Neuronal stem cell (in vitro differentiated cells): Measurements from ENCODE around the gene GRPEL2.
A peak's percentile ranks its signal among the peaks of the same experiment; 100 is the strongest.

ENCODE experiments used
- DNase-seq: peaks from one replicate; pipeline ENCODE4 v3.0.0-alpha.2; 2013; ENCODE audit warnings: low spot score
- H2AFZ ChIP-seq: one replicate; pipeline ENCODE4 v1.6.1; 2013; ENCODE audit warnings: mild to moderate bottlenecking, low read length, inconsistent platforms
- H2AK5ac ChIP-seq: 2 replicates; pipeline ENCODE4 v1.6.1; 2013; ENCODE audit warnings: low read depth, mild to moderate bottlenecking, inconsistent platforms, low read length, moderate library complexity, mixed read lengths
- H2BK120ac ChIP-seq: 2 replicates; pipeline ENCODE4 v1.6.1; 2013; ENCODE audit warnings: low read depth, mild to moderate bottlenecking, inconsistent platforms, low read length, moderate library complexity, mixed read lengths
- H2BK12ac ChIP-seq: one replicate; pipeline ENCODE4 v1.6.1; 2013; ENCODE audit warnings: low read length, inconsistent platforms
- H2BK15ac ChIP-seq: 2 replicates; pipeline ENCODE4 v1.6.1; 2013; ENCODE audit warnings: mild to moderate bottlenecking, low read length, inconsistent platforms, mixed read lengths
- H2BK5ac ChIP-seq: one replicate; pipeline ENCODE4 v1.6.1; 2013; ENCODE audit warnings: inconsistent platforms, mild to moderate bottlenecking, low read length, moderate library complexity
- H3K14ac ChIP-seq: one replicate; pipeline ENCODE4 v1.6.1; 2013; ENCODE audit warnings: low read length, inconsistent platforms
- H3K18ac ChIP-seq: 2 replicates; pipeline ENCODE4 v1.6.1; 2013; ENCODE audit warnings: low read length, inconsistent platforms
- H3K23ac ChIP-seq: 2 replicates; pipeline ENCODE4 v1.6.1; 2013; ENCODE audit warnings: low read depth, mild to moderate bottlenecking, mixed read lengths, low read length, inconsistent platforms; ENCODE audit not compliant: poor library complexity
- H3K27ac ChIP-seq: replicated peaks from 3 replicates; pipeline ENCODE4 v1.5.1; 2013; ENCODE audit warnings: low read length, inconsistent platforms
- H3K27me3 ChIP-seq, 3 experiments: 2 replicates each; pipeline ENCODE4 v1.6.1; 2013; ENCODE audit warnings: low read length in 3 of 3, mild to moderate bottlenecking in 2 of 3, inconsistent platforms in 1 of 3, low read depth in 1 of 3, mixed read lengths in 1 of 3, moderate library complexity in 1 of 3; ENCODE audit not compliant: control insufficient read depth in 3 of 3, insufficient read depth in 3 of 3
- H3K36me3 ChIP-seq, 2 donors: replicated peaks in 1 of 2; 2 replicates each; pipeline ENCODE4 v1.6.1; 2013; ENCODE audit warnings: low read length in 2 of 2; ENCODE audit not compliant: control insufficient read depth in 2 of 2, insufficient read depth in 2 of 2
- H3K4ac ChIP-seq: 2 replicates; pipeline ENCODE4 v1.6.1; 2013; ENCODE audit warnings: inconsistent platforms, mild to moderate bottlenecking, low read length, moderate library complexity
- H3K4me1 ChIP-seq, 2 donors: 1 replicate in 1 of 2; 2 replicates in 1 of 2; pipeline ENCODE4 v1.6.1; 2013; ENCODE audit warnings: low read length in 2 of 2, low read depth in 1 of 2; ENCODE audit not compliant: control insufficient read depth in 2 of 2, insufficient read depth in 1 of 2
- H3K4me2 ChIP-seq: one replicate; pipeline ENCODE4 v1.6.1; 2013; ENCODE audit warnings: mild to moderate bottlenecking, low read length, inconsistent platforms; ENCODE audit not compliant: insufficient read depth, poor library complexity, severe bottlenecking
- H3K4me3 ChIP-seq, 2 donors: 2 replicates each; pipeline ENCODE4 v1.5.1; 2013; ENCODE audit warnings: low read length in 2 of 2, mild to moderate bottlenecking in 2 of 2, inconsistent platforms in 1 of 2, moderate library complexity in 1 of 2
- H3K79me1 ChIP-seq: one replicate; pipeline ENCODE4 v1.6.1; 2013; ENCODE audit warnings: low read depth, mild to moderate bottlenecking, inconsistent platforms, low read length, moderate library complexity
- H3K9ac ChIP-seq: one replicate; pipeline ENCODE4 v1.6.1; 2013; ENCODE audit warnings: mild to moderate bottlenecking, low read depth, low read length, inconsistent platforms; ENCODE audit not compliant: poor library complexity
- H3K9me3 ChIP-seq, 2 donors: replicated peaks in 1 of 2; 2 replicates each; pipeline versions ENCODE3 to v1.6.1; 2013; ENCODE audit warnings: low read length in 2 of 2, mild to moderate bottlenecking in 2 of 2, inconsistent platforms in 1 of 2, low read depth in 1 of 2, mixed read lengths in 1 of 2, moderate library complexity in 1 of 2; ENCODE audit not compliant: control insufficient read depth in 2 of 2, insufficient read depth in 1 of 2
- H4K8ac ChIP-seq: one replicate; pipeline ENCODE4 v1.6.1; 2013; ENCODE audit warnings: low read depth, mild to moderate bottlenecking, inconsistent platforms, low read length, moderate library complexity
- H4K91ac ChIP-seq: one replicate; pipeline ENCODE4 v1.6.1; 2013; ENCODE audit warnings: low read length, low read depth, mild to moderate bottlenecking, inconsistent platforms; ENCODE audit not compliant: poor library complexity
- WGBS, 2 donors: extraction: QIAGEN DNeasy Blood & Tissue Kit; methylation state at CpG; one replicate each; pipeline ENCODE4 v1.1.7; 2013; ENCODE audit warnings: missing lambda C conversion rate in 2 of 2, mixed read lengths in 1 of 2; ENCODE audit not compliant: insufficient read length in 2 of 2, insufficient replicate concordance in 1 of 2; ENCODE audit errors: extremely low coverage in 2 of 2; 5-methylcytosine and 5-hydroxymethylcytosine counted together

GRPEL2 gene

DNA sequence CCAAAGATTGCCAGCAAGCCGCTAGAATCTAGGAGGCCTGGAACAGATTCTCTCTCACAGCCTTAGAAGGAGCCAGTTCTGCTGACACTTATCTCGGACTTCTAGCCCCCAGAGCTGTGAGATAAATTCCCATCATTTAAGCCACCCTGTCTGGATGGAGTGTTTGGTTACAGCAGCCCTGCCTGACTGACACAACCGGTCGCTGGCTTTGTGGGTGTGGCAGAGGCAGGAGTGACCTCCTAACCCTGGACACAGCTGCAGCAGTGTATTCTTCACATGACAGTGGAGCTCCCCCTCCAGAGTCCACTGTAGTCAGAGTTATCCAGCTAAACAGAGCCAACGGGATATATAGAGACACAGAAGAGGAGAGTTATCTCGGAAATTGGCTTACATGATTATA, 55.0 kb downstream of the GRPEL2 start:
- Histone ChIP-seq H3K27ac (no peak overlapping the region), H2BK120ac (no peak overlapping the region), H2AK5ac (no peak overlapping the region), H4K8ac (no peak overlapping the region), H3K4ac (no peak overlapping the region), H3K36me3 (no peaks in the 10 kb centered on the region), H3K18ac (no peak overlapping the region), H3K4me3 (no peak overlapping the region), H3K4me1 (peaks cover 7% of the 10 kb centered on the region in 2 donors), H3K79me1 (no peaks in the 10 kb centered on the region), H2BK12ac (no peak overlapping the region), H2BK15ac (no peak overlapping the region), H2AFZ (peak overlapping the region; percentile 3), H3K9me3 (no peaks in the 10 kb centered on the region), H3K14ac (no peak overlapping the region), H3K23ac (no peak overlapping the region), H3K4me2 (no peak overlapping the region), H3K9ac (no peak overlapping the region), H2BK5ac (no peak overlapping the region), H3K27me3 (no peaks in the 10 kb centered on the region), H4K91ac (no peak overlapping the region)
- no peak for DNase-seq
- no CpG with 5 or more reads among the region's 6 CpGs for WGBS, 2 donors

GRCh38 chr5:149401051-149401450, 55.8 kb downstream of the GRPEL2 start:
- no peaks in the 10 kb centered on the region for H3K36me3 ChIP-seq
- H3K4me1 ChIP-seq = peaks cover 11 to 14% of the 10 kb centered on the region in 2 donors
- no peak overlapping the region for H2BK5ac ChIP-seq
- no peak overlapping the region for H2BK15ac ChIP-seq
- no peak overlapping the region for H4K8ac ChIP-seq
- no peaks in the 10 kb centered on the region for H3K27me3 ChIP-seq
- no peak for DNase-seq
- no peak overlapping the region for H3K4me2 ChIP-seq
- H2AFZ ChIP-seq = no peak overlapping the region
- no CpG with 5 or more reads among the region's 2 CpGs for WGBS, 2 donors
- H3K14ac ChIP-seq = no peak overlapping the region
- H2AK5ac ChIP-seq = no peak overlapping the region
- no peak overlapping the region for H2BK120ac ChIP-seq
- H2BK12ac ChIP-seq = no peak overlapping the region
- H3K18ac ChIP-seq = no peak overlapping the region
- no peaks in the 10 kb centered on the region for H3K79me1 ChIP-seq
- no peak overlapping the region for H3K23ac ChIP-seq
- no peak overlapping the region for H3K4me3 ChIP-seq
- H3K9ac ChIP-seq = no peak overlapping the region
- H3K27ac ChIP-seq = no peak overlapping the region
- no peak overlapping the region for H4K91ac ChIP-seq
- no peak overlapping the region for H3K4ac ChIP-seq
- no peaks in the 10 kb centered on the region for H3K9me3 ChIP-seq

DNA sequence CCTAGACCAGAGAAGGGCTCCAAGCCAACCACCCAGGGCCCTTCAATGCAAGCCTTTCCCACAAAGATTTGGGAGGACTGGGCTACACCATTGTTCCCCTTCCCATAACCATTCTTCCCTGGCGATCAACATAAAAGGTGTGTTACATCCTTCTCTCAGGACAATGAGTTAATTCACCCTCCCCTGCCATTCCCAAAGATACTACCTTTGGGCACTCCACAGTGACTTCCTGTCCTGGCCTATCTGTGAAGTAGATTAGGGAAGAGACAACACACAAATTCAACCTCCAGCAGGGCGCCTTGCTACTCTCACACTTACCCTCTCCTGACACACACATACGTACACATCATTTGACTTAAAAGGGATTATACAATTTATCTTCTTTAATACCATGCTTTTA, 57.0 kb downstream of the GRPEL2 start:
- H4K91ac ChIP-seq = no peak overlapping the region
- H3K4ac ChIP-seq = no peak overlapping the region
- H3K79me1 ChIP-seq = no peaks in the 10 kb centered on the region
- no peak overlapping the region for H3K27ac ChIP-seq
- no peaks in the 10 kb centered on the region for H3K27me3 ChIP-seq
- H3K36me3 ChIP-seq = no peaks in the 10 kb centered on the region
- no peak overlapping the region for H2AK5ac ChIP-seq
- H3K14ac ChIP-seq = no peak overlapping the region
- peaks cover 22 to 26% of the 10 kb centered on the region in 2 donors for H3K4me1 ChIP-seq
- H3K23ac ChIP-seq = no peak overlapping the region
- no peak overlapping the region for H3K4me3 ChIP-seq
- no peak overlapping the region for H2BK12ac ChIP-seq
- H4K8ac ChIP-seq = no peak overlapping the region
- H2AFZ ChIP-seq = no peak overlapping the region
- H3K4me2 ChIP-seq = no peak overlapping the region
- no peak overlapping the region for H3K18ac ChIP-seq
- no peak for DNase-seq
- no peaks in the 10 kb centered on the region for H3K9me3 ChIP-seq
- H2BK5ac ChIP-seq = no peak overlapping the region
- no peak overlapping the region for H2BK15ac ChIP-seq
- H3K9ac ChIP-seq = no peak overlapping the region
- WGBS, 2 donors = no CpG with 5 or more reads among the region's 3 CpGs
- H2BK120ac ChIP-seq = no peak overlapping the region
